Neural cell (in vitro differentiated cells): ENCODE results near the gene TRIM68.

Experiments used
- TF ChIP-seq, protein P1 (sequence below): IDR thresholded peaks from 2 replicates; pipeline ENCODE4 v1.6.1; 2012; ENCODE audit warnings: borderline replicate concordance
- TF ChIP-seq, protein P2 (sequence below): fragments of 450-650 bp; IDR thresholded peaks from 2 replicates; pipeline ENCODE4 v1.5.1; 2014; ENCODE audit warnings: antibody characterized with exemption, mild to moderate bottlenecking, moderate library complexity; ENCODE audit not compliant: poor library complexity, severe bottlenecking

DNA sequence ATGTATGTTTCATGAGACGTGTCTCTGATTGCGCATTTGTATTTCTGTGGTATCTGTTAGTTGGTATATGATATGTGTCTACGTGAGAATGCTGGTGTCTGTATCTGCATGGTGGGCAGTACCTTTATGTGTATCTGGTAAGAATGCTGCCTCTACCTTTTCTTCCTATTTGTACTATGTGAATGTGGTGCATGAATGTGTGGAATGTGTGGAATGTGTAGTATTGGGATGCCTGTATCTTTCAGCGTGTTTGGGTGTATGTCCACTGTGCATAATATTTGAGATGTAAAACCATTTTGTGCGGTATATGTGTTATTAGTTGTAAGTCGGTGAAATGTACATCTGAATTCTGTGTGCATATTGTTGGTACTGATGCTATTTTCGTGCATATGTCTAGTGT, 33.5 kb upstream of the TRIM68 start:
- TF ChIP-seq, protein P1, sequence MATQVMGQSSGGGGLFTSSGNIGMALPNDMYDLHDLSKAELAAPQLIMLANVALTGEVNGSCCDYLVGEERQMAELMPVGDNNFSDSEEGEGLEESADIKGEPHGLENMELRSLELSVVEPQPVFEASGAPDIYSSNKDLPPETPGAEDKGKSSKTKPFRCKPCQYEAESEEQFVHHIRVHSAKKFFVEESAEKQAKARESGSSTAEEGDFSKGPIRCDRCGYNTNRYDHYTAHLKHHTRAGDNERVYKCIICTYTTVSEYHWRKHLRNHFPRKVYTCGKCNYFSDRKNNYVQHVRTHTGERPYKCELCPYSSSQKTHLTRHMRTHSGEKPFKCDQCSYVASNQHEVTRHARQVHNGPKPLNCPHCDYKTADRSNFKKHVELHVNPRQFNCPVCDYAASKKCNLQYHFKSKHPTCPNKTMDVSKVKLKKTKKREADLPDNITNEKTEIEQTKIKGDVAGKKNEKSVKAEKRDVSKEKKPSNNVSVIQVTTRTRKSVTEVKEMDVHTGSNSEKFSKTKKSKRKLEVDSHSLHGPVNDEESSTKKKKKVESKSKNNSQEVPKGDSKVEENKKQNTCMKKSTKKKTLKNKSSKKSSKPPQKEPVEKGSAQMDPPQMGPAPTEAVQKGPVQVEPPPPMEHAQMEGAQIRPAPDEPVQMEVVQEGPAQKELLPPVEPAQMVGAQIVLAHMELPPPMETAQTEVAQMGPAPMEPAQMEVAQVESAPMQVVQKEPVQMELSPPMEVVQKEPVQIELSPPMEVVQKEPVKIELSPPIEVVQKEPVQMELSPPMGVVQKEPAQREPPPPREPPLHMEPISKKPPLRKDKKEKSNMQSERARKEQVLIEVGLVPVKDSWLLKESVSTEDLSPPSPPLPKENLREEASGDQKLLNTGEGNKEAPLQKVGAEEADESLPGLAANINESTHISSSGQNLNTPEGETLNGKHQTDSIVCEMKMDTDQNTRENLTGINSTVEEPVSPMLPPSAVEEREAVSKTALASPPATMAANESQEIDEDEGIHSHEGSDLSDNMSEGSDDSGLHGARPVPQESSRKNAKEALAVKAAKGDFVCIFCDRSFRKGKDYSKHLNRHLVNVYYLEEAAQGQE: no peak
- TF ChIP-seq, protein P2, sequence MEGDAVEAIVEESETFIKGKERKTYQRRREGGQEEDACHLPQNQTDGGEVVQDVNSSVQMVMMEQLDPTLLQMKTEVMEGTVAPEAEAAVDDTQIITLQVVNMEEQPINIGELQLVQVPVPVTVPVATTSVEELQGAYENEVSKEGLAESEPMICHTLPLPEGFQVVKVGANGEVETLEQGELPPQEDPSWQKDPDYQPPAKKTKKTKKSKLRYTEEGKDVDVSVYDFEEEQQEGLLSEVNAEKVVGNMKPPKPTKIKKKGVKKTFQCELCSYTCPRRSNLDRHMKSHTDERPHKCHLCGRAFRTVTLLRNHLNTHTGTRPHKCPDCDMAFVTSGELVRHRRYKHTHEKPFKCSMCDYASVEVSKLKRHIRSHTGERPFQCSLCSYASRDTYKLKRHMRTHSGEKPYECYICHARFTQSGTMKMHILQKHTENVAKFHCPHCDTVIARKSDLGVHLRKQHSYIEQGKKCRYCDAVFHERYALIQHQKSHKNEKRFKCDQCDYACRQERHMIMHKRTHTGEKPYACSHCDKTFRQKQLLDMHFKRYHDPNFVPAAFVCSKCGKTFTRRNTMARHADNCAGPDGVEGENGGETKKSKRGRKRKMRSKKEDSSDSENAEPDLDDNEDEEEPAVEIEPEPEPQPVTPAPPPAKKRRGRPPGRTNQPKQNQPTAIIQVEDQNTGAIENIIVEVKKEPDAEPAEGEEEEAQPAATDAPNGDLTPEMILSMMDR: no peak
